ENCODE measurements around the gene KANK2. TPM values are rescaled to one million over a fixed set of nuclear protein-coding genes. Genes with fewer than 3 reads are reported as not detected.

KANK2 gene
- total and polyA plus RNA-seq, 8 donors: 19.0 to 48.7 (median 28.7) TPM

GRCh38 chr19:11115895-11116446 lies 81.4 kb downstream of the KANK2 start:
- WGBS, 2 donors: 88 to 89% methylated on average over 11 of the region's 11 CpGs
- H3K4me3 ChIP-seq: no peak overlapping the region
- no peaks in the 10 kb centered on the region for H3K9me3 ChIP-seq
- H3K36me3 ChIP-seq: peaks cover 17 to 79% (median 33%) of the 10 kb centered on the region in 3 donors
- H3K27ac ChIP-seq: no peak overlapping the region
- no peaks in the 10 kb centered on the region for H3K27me3 ChIP-seq
- intact Hi-C loops (cut with DNase I): no loop called here
- TF ChIP-seq, protein P1, sequence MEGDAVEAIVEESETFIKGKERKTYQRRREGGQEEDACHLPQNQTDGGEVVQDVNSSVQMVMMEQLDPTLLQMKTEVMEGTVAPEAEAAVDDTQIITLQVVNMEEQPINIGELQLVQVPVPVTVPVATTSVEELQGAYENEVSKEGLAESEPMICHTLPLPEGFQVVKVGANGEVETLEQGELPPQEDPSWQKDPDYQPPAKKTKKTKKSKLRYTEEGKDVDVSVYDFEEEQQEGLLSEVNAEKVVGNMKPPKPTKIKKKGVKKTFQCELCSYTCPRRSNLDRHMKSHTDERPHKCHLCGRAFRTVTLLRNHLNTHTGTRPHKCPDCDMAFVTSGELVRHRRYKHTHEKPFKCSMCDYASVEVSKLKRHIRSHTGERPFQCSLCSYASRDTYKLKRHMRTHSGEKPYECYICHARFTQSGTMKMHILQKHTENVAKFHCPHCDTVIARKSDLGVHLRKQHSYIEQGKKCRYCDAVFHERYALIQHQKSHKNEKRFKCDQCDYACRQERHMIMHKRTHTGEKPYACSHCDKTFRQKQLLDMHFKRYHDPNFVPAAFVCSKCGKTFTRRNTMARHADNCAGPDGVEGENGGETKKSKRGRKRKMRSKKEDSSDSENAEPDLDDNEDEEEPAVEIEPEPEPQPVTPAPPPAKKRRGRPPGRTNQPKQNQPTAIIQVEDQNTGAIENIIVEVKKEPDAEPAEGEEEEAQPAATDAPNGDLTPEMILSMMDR (IDR thresholded peaks at IDR 0.05): no peak
- DNase-seq (no peak), ATAC-seq (no peak), FAIRE-seq (no peak)
- no peaks in the 10 kb centered on the region for H3K4me1 ChIP-seq

- WGBS, 2 donors: 92 to 94% methylated on average over 5 of the region's 5 CpGs
- no peaks in the 10 kb centered on the region for H3K27me3 ChIP-seq
- intact Hi-C loops (cut with DNase I): no loop called here
- H3K9me3 ChIP-seq: no peaks in the 10 kb centered on the region
- no peak for ATAC-seq
- no peak overlapping the region for H3K4me3 ChIP-seq
- peaks cover 17 to 76% (median 24%) of the 10 kb centered on the region in 3 donors for H3K36me3 ChIP-seq
- H3K4me1 ChIP-seq: no peaks in the 10 kb centered on the region
- H3K27ac ChIP-seq: no peak overlapping the region
- TF ChIP-seq, protein P1 (IDR thresholded peaks at IDR 0.05): no peak
- no peak for FAIRE-seq
- no peak for DNase-seq
Observed at GRCh38 chr19:11115042-11115441, 82.3 kb downstream of the KANK2 start.

Other genes starting within 250 kb of the KANK2 start
- 10 to 100 TPM; 28.7 to 53.0 (median 38.1) TPM for gene SMARCA4, start 236.5 kb downstream of the KANK2 start, total RNA-seq
- 10 to 100 TPM; 69.4 to 77.8 TPM for gene SMARCA4, start 236.5 kb downstream of the KANK2 start, polyA plus RNA-seq
- 10 to 100 TPM in 5 of 6 donors, 1 to 10 TPM in 1; 8.9 to 43.4 (median 26.5) TPM for gene LDLR, start 108.1 kb downstream of the KANK2 start, total RNA-seq
- 10 to 100 TPM; 24.7 to 41.2 TPM for gene LDLR, start 108.1 kb downstream of the KANK2 start, polyA plus RNA-seq
- gene SPC24, start 41.8 kb downstream of the KANK2 start, total RNA-seq: 1 to 10 TPM in 1 of 6 donors, under 1 TPM in 5; 0.20 to 1.4 (median 0.55) TPM
- gene SPC24, start 41.8 kb downstream of the KANK2 start, polyA plus RNA-seq: under 1 TPM; 0.47 to 0.72 TPM
- gene ANGPTL8, start 42.1 kb upstream of the KANK2 start, total RNA-seq: 1 to 10 TPM in 2 of 6 donors, not detected in 4; 1.3 to 1.4 TPM
- 1 to 10 TPM in 1 of 2 donors, under 1 TPM in 1; 0.38 to 2.2 TPM for gene ANGPTL8, start 42.1 kb upstream of the KANK2 start, polyA plus RNA-seq
- gene DOCK6, start 65.0 kb upstream of the KANK2 start, total RNA-seq: 10 to 100 TPM; 18.0 to 31.8 (median 26.2) TPM
- 10 to 100 TPM; 60.2 to 79.0 TPM for gene DOCK6, start 65.0 kb upstream of the KANK2 start, polyA plus RNA-seq
- gene TSPAN16, start 98.6 kb upstream of the KANK2 start, total RNA-seq: not detected
- gene TSPAN16, start 98.6 kb upstream of the KANK2 start, polyA plus RNA-seq: not detected
- gene RAB3D, start 142.1 kb upstream of the KANK2 start, total RNA-seq: 100 to 1,000 TPM in 4 of 6 donors, 10 to 100 TPM in 2; 70.6 to 134 (median 107) TPM
- gene RAB3D, start 142.1 kb upstream of the KANK2 start, polyA plus RNA-seq: 10 to 100 TPM; 11.0 to 15.2 TPM
- 10 to 100 TPM; 41.4 to 69.2 (median 53.0) TPM for gene TMEM205, start 148.7 kb upstream of the KANK2 start, total RNA-seq
- gene TMEM205, start 148.7 kb upstream of the KANK2 start, polyA plus RNA-seq: 100 to 1,000 TPM in 1 of 2 donors, 10 to 100 TPM in 1; 84.5 to 175 TPM
- 10 to 100 TPM; 11.6 to 21.1 (median 14.1) TPM for gene CCDC159, start 149.0 kb upstream of the KANK2 start, total RNA-seq
- 100 to 1,000 TPM in 1 of 2 donors, 10 to 100 TPM in 1; 86.6 to 106 TPM for gene CCDC159, start 149.0 kb upstream of the KANK2 start, polyA plus RNA-seq
- gene PLPPR2, start 157.9 kb upstream of the KANK2 start, total RNA-seq: 10 to 100 TPM in 1 of 6 donors, 1 to 10 TPM in 5; 4.4 to 11.0 (median 7.1) TPM
- gene PLPPR2, start 157.9 kb upstream of the KANK2 start, polyA plus RNA-seq: 10 to 100 TPM; 15.7 to 32.8 TPM
- gene SWSAP1, start 177.1 kb upstream of the KANK2 start, total RNA-seq: 1 to 10 TPM in 4 of 6 donors, under 1 TPM in 2; 0.55 to 1.5 (median 1.1) TPM
- 1 to 10 TPM; 1.8 to 2.7 TPM for gene SWSAP1, start 177.1 kb upstream of the KANK2 start, polyA plus RNA-seq
- gene EPOR, start 186.8 kb upstream of the KANK2 start, total RNA-seq: 10 to 100 TPM in 1 of 6 donors, 1 to 10 TPM in 5; 5.4 to 16.3 (median 8.0) TPM
- 10 to 100 TPM; 30.4 to 46.2 TPM for gene EPOR, start 186.8 kb upstream of the KANK2 start, polyA plus RNA-seq
- gene RGL3, start 221.8 kb upstream of the KANK2 start, total RNA-seq: 10 to 100 TPM; 22.3 to 71.1 (median 33.7) TPM
- 100 to 1,000 TPM; 152 to 170 TPM for gene RGL3, start 221.8 kb upstream of the KANK2 start, polyA plus RNA-seq
- under 1 TPM; 0.13 to 0.44 (median 0.26) TPM for gene ODAD3, start 237.6 kb upstream of the KANK2 start, total RNA-seq
- gene ODAD3, start 237.6 kb upstream of the KANK2 start, polyA plus RNA-seq: 1 to 10 TPM in 1 of 2 donors, under 1 TPM in 1; 0.84 to 1.8 TPM
- 100 to 1,000 TPM; 132 to 217 (median 175) TPM for gene PRKCSH, start 238.1 kb upstream of the KANK2 start, total RNA-seq
- 100 to 1,000 TPM; 114 to 140 TPM for gene PRKCSH, start 238.1 kb upstream of the KANK2 start, polyA plus RNA-seq

Data from pancreas (tissue), 10 donors.